Ectodermal cell (in vitro differentiated cells): Measurements from ENCODE around the gene ENOX1.

ENCODE experiments used
- H3K27ac ChIP-seq: 2 replicates; pipeline ENCODE4 v1.7.0; 2013; ENCODE audit warnings: mild to moderate bottlenecking, low read depth, low read length; ENCODE audit not compliant: insufficient read depth, poor library complexity, severe bottlenecking
- H3K27me3 ChIP-seq: 2 replicates; pipeline ENCODE4 v1.7.0; 2013; ENCODE audit warnings: mild to moderate bottlenecking, low read length; ENCODE audit not compliant: insufficient read depth, control insufficient read depth, poor library complexity, severe bottlenecking
- H3K36me3 ChIP-seq: one replicate; pipeline ENCODE4 v1.7.0; 2013; ENCODE audit warnings: low read length; ENCODE audit not compliant: control insufficient read depth, insufficient read depth
- H3K4me1 ChIP-seq: one replicate; pipeline ENCODE4 v1.7.0; 2013; ENCODE audit warnings: low read length; ENCODE audit not compliant: control insufficient read depth, insufficient read depth
- H3K4me3 ChIP-seq: 2 replicates; pipeline ENCODE4 v1.7.0; 2013; ENCODE audit warnings: low read depth, low read length, control low read depth; ENCODE audit not compliant: insufficient read depth
- H3K9me3 ChIP-seq: 2 replicates; pipeline ENCODE4 v1.7.0; 2013; ENCODE audit warnings: mild to moderate bottlenecking, low read length, moderate library complexity; ENCODE audit not compliant: control insufficient read depth
- WGBS, 2 experiments: methylation state at CpG; one replicate each; pipeline ENCODE4 v1.1.7; 2013; ENCODE audit warnings: missing lambda C conversion rate in 2 of 2; 5-methylcytosine and 5-hydroxymethylcytosine counted together

The ENOX1 gene

GRCh38 chr13:43221611-43222010 is 565.2 kb downstream of the ENOX1 start:
- H3K36me3 ChIP-seq = no peaks in the 10 kb centered on the region
- no peak overlapping the region for H3K27ac ChIP-seq
- WGBS, 2 experiments = 85 to 100% methylated on average over 1 of the region's 1 CpG
- peaks cover 7% of the 10 kb centered on the region for H3K4me1 ChIP-seq
- no peaks in the 10 kb centered on the region for H3K27me3 ChIP-seq
- H3K4me3 ChIP-seq = no peak overlapping the region
- H3K9me3 ChIP-seq = no peaks in the 10 kb centered on the region

- no peaks in the 10 kb centered on the region for H3K27me3 ChIP-seq
- H3K4me3 ChIP-seq = no peak overlapping the region
- H3K9me3 ChIP-seq = no peaks in the 10 kb centered on the region
- H3K36me3 ChIP-seq = no peaks in the 10 kb centered on the region
- 89 to 92% methylated on average over 7 to 8 of the region's 8 CpGs for WGBS, 2 experiments
- H3K4me1 ChIP-seq = peaks cover 7% of the 10 kb centered on the region
- H3K27ac ChIP-seq = no peak overlapping the region
Measured at GRCh38 chr13:43220873-43221595, 565.7 kb downstream of the ENOX1 start.

- H3K36me3 ChIP-seq = no peaks in the 10 kb centered on the region
- WGBS, 2 experiments = 95% methylated on average over 4 of the region's 4 CpGs
- H3K9me3 ChIP-seq = no peaks in the 10 kb centered on the region
- no peaks in the 10 kb centered on the region for H3K4me1 ChIP-seq
- no peaks in the 10 kb centered on the region for H3K27me3 ChIP-seq
- H3K4me3 ChIP-seq = no peak overlapping the region
- no peak overlapping the region for H3K27ac ChIP-seq
Measured at GRCh38 chr13:43214124-43214523, 572.6 kb downstream of the ENOX1 start.

GRCh38 chr13:43206838-43207237 is 579.9 kb downstream of the ENOX1 start:
- Histone ChIP-seq H3K9me3 (no peaks in the 10 kb centered on the region), H3K4me3 (no peak overlapping the region), H3K27me3 (no peaks in the 10 kb centered on the region), H3K4me1 (no peaks in the 10 kb centered on the region), H3K27ac (no peak overlapping the region), H3K36me3 (no peaks in the 10 kb centered on the region)

- Histone ChIP-seq H3K36me3 (no peaks in the 10 kb centered on the region), H3K27me3 (no peaks in the 10 kb centered on the region), H3K4me3 (no peak overlapping the region), H3K9me3 (no peaks in the 10 kb centered on the region), H3K4me1 (no peaks in the 10 kb centered on the region), H3K27ac (no peak overlapping the region)
- WGBS, 2 experiments = 95 to 98% methylated on average over 4 of the region's 4 CpGs
Measured at GRCh38 chr13:43205416-43205815, 581.4 kb downstream of the ENOX1 start.

- H3K27me3 ChIP-seq = no peaks in the 10 kb centered on the region
- H3K9me3 ChIP-seq = no peaks in the 10 kb centered on the region
- WGBS, 2 experiments = 93 to 96% methylated on average over 2 of the region's 2 CpGs
- H3K4me1 ChIP-seq = no peaks in the 10 kb centered on the region
- no peaks in the 10 kb centered on the region for H3K36me3 ChIP-seq
- H3K27ac ChIP-seq = no peak overlapping the region
- no peak overlapping the region for H3K4me3 ChIP-seq
Measured at GRCh38 chr13:43204591-43204990, 582.2 kb downstream of the ENOX1 start.

GRCh38 chr13:43203781-43204180 is 583.0 kb downstream of the ENOX1 start:
- no peak overlapping the region for H3K4me3 ChIP-seq
- H3K27me3 ChIP-seq = no peaks in the 10 kb centered on the region
- no peaks in the 10 kb centered on the region for H3K9me3 ChIP-seq
- H3K36me3 ChIP-seq = no peaks in the 10 kb centered on the region
- WGBS, 2 experiments = 96 to 98% methylated on average over 1 of the region's 1 CpG
- no peaks in the 10 kb centered on the region for H3K4me1 ChIP-seq
- H3K27ac ChIP-seq = no peak overlapping the region

GRCh38 chr13:43200736-43201135 is 586.0 kb downstream of the ENOX1 start:
- Histone ChIP-seq H3K27me3 (no peaks in the 10 kb centered on the region), H3K4me1 (no peaks in the 10 kb centered on the region)
- 95 to 100% methylated on average over 1 of the region's 1 CpG for WGBS, 2 experiments

GRCh38 chr13:43200307-43200706 is 586.5 kb downstream of the ENOX1 start:
- 96 to 97% methylated on average over 1 of the region's 1 CpG for WGBS, 2 experiments
- no peaks in the 10 kb centered on the region for H3K27me3 ChIP-seq
- H3K4me1 ChIP-seq = no peaks in the 10 kb centered on the region
- no peak overlapping the region for H3K4me3 ChIP-seq
- H3K27ac ChIP-seq = no peak overlapping the region
- no peaks in the 10 kb centered on the region for H3K9me3 ChIP-seq
- no peaks in the 10 kb centered on the region for H3K36me3 ChIP-seq

More at GRCh38 chr13:43200736-43201135, 586.0 kb downstream of the ENOX1 start:
- Histone ChIP-seq H3K27ac (no peak overlapping the region), H3K4me3 (no peak overlapping the region), H3K9me3 (no peaks in the 10 kb centered on the region), H3K36me3 (no peaks in the 10 kb centered on the region)

- Histone ChIP-seq H3K27ac (no peak overlapping the region), H3K4me3 (no peak overlapping the region), H3K27me3 (no peaks in the 10 kb centered on the region), H3K36me3 (no peaks in the 10 kb centered on the region), H3K4me1 (no peaks in the 10 kb centered on the region), H3K9me3 (no peaks in the 10 kb centered on the region)
- WGBS, 2 experiments = 88 to 95% methylated on average over 2 to 3 of the region's 3 CpGs
Measured at GRCh38 chr13:43196750-43197370, 589.9 kb downstream of the ENOX1 start.
